ENCODE measurements around the gene ACP2. TPM values are rescaled to one million over a fixed set of nuclear protein-coding genes. Genes with fewer than 3 reads are reported as not detected.

The ACP2 gene
- total RNA-seq, 1 experiment from 2014 or later: 18.7 TPM

GRCh38 chr11:47234669-47235100, 13.9 kb downstream of the ACP2 start:
- H3K27ac Mint-ChIP-seq: peak overlapping the region; percentile 75; the same call in 1 of the 2 replicates
- no peak for DNase-seq (ENCODE audit: low spot score)
- no peaks in the 10 kb centered on the region for H3K27me3 Mint-ChIP-seq (ENCODE audit: low read depth)
- no peak for TF ChIP-seq NR2C2 (CRISPR knock-in tag; IDR thresholded peaks at IDR 0.05)
- TF ChIP-seq ATF3 (CRISPR knock-in tag; conservative IDR thresholded peaks at IDR 0.05): no peak
- TF ChIP-seq FOXK1 (CRISPR knock-in tag; IDR thresholded peaks at IDR 0.05): no peak
- no peak for TF ChIP-seq E2F5 (CRISPR knock-in tag; IDR thresholded peaks at IDR 0.05)
- TF ChIP-seq TP53 (CRISPR knock-in tag; IDR thresholded peaks at IDR 0.05): no peak
- TF ChIP-seq, protein P1, sequence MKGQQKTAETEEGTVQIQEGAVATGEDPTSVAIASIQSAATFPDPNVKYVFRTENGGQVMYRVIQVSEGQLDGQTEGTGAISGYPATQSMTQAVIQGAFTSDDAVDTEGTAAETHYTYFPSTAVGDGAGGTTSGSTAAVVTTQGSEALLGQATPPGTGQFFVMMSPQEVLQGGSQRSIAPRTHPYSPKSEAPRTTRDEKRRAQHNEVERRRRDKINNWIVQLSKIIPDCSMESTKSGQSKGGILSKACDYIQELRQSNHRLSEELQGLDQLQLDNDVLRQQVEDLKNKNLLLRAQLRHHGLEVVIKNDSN (CRISPR knock-in tag; IDR thresholded peaks at IDR 0.05): 0 out of 2 replicates have a peak, but pooled peaks have one; percentile 20
- TF ChIP-seq SOX15 (CRISPR knock-in tag; IDR thresholded peaks at IDR 0.05): no peak
- TF ChIP-seq, protein P2, sequence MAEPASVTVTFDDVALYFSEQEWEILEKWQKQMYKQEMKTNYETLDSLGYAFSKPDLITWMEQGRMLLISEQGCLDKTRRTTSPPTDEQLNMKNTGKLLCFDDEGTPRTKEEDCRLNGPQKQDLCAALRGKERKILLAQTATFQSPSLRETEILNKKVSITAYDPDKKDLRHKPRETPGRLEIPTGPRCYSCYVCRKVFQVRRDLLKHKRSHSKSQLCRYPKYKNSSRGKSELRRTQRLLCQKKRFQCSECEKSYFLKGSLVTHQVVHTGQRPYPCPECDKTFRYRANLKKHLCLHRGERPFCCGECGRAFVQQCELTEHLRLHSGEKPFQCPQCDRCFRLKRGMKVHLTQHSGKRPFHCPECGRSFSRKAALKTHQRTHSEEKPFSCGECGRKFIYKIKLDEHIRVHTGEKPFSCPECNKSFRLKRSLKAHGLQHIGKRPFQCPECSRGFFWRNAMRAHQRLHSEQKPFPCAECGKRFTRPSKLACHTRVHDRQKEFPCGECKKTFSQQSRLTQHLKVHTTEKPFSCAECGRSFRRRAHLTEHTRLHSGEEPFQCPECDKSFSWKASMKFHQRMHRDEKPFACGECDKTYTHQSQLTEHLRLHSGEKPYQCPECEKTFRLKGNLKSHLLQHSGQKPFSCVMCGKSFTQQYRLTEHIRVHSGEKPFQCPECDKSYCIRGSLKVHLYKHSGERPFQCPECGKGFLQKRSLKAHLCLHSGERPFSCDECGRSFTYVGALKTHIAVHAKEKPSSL (CRISPR knock-in tag; conservative IDR thresholded peaks at IDR 0.05): no peak
- H3K9me3 Mint-ChIP-seq: no peaks in the 10 kb centered on the region
- H3K4me3 Mint-ChIP-seq: no peak overlapping the region
- CTCF ChIA-PET: interaction anchor here (0.6 to 7.2 kb wide), 8 partner anchors 13 to 96 kb away, joined by 3 to 84 read pairs (median 4); partner anchors contain the start of genes ACP2, NR1H3 and PACSIN3
- H3K36me3 Mint-ChIP-seq: peaks cover 54% of the 10 kb centered on the region
- no peak for ATAC-seq
- H3K4me1 Mint-ChIP-seq: peaks cover 3% of the 10 kb centered on the region; the same call in 1 of the 2 replicates
- POLR2A ChIA-PET: interaction anchor here (1.4 to 2.5 kb wide), 3 partner anchors 14 to 50 kb away, joined by 4 to 17 read pairs (median 12); partner anchors contain the start of gene ACP2

DNA sequence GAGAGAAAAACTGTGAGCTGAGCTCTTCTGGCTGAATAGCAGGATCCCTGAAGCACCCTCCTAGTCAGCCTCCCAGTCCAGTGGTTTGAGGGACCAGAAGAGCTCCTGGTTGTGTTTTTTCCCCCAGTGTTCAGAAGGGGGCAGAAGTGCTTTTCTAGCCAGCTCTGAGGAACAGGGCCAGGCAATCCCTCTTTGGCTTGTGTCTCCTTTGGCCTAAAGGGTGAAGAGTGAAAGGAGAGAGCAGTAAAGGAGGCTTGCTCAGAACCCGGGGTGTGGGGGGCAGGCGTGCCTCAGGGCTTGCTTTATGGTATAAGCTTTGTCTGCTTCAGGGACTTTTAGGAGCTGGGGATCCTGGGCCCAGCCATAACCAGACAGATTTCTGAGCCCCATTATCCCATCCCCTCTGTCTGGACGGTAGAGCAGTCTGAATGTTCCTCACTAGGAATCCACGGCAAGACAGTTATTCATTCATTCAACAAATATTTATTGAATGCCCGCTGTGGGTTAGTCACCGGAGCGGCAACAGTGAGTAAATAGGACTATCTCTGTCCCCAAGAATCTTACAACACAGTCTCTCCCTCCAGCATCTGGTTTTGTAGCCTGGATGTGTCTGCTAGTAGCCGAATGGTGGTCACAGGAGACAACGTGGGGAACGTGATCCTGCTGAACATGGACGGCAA, 14.5 kb downstream of the ACP2 start:
- peak; percentile 22 for DNase-seq (ENCODE audit: low spot score)
- peak; percentile 86 for ATAC-seq
- ChIA-PET POLR2A (interaction anchor here (0.7 to 2.5 kb wide), 7 partner anchors 15 to 49 kb away, joined by 3 to 17 read pairs (median 4); partner anchors contain the start of genes ACP2 and DDB2), CTCF (interaction anchor here (0.6 to 7.2 kb wide), 26 partner anchors 8 to 220 kb away, joined by 3 to 84 read pairs (median 4); partner anchors contain the start of genes ACP2, DDB2, MYBPC3 and NR1H3)
- peaks cover 3% of the 10 kb centered on the region; the same call in 1 of the 2 replicates for H3K4me1 Mint-ChIP-seq
- no peaks in the 10 kb centered on the region for H3K9me3 Mint-ChIP-seq
- peaks cover 53% of the 10 kb centered on the region for H3K36me3 Mint-ChIP-seq
- H3K27ac Mint-ChIP-seq: peak overlapping the region; percentile 75
- H3K4me3 Mint-ChIP-seq: no peak overlapping the region
- no peaks in the 10 kb centered on the region for H3K27me3 Mint-ChIP-seq (ENCODE audit: low read depth)
- TF ChIP-seq RELA (CRISPR knock-in tag; IDR thresholded peaks at IDR 0.05; ENCODE audit: borderline replicate concordance) (no peak), NFATC4 (CRISPR knock-in tag; IDR thresholded peaks at IDR 0.05) (no peak), ZNF423 (CRISPR knock-in tag; IDR thresholded peaks at IDR 0.05) (no peak), ELF4 (CRISPR knock-in tag; IDR thresholded peaks at IDR 0.05; ENCODE audit: low read depth) (no peak), ZNF671 (CRISPR knock-in tag; IDR thresholded peaks at IDR 0.05) (no peak), ETV6 (CRISPR knock-in tag; IDR thresholded peaks at IDR 0.05) (no peak), FOXJ3 (CRISPR knock-in tag; IDR thresholded peaks at IDR 0.05; ENCODE audit: borderline replicate concordance) (no peak), PRRX2 (CRISPR knock-in tag; IDR thresholded peaks at IDR 0.05) (no peak), GTF2I (CRISPR knock-in tag; conservative IDR thresholded peaks at IDR 0.05) (no peak), NR3C1 (CRISPR knock-in tag; conservative IDR thresholded peaks at IDR 0.05; ENCODE audit: low read depth) (no peak), HMGA2 (CRISPR knock-in tag; IDR thresholded peaks at IDR 0.05) (no peak), NR2C2 (CRISPR knock-in tag; IDR thresholded peaks at IDR 0.05) (no peak)
- TF ChIP-seq, protein P2 (CRISPR knock-in tag; conservative IDR thresholded peaks at IDR 0.05): no peak
- TF ChIP-seq, protein P3, sequence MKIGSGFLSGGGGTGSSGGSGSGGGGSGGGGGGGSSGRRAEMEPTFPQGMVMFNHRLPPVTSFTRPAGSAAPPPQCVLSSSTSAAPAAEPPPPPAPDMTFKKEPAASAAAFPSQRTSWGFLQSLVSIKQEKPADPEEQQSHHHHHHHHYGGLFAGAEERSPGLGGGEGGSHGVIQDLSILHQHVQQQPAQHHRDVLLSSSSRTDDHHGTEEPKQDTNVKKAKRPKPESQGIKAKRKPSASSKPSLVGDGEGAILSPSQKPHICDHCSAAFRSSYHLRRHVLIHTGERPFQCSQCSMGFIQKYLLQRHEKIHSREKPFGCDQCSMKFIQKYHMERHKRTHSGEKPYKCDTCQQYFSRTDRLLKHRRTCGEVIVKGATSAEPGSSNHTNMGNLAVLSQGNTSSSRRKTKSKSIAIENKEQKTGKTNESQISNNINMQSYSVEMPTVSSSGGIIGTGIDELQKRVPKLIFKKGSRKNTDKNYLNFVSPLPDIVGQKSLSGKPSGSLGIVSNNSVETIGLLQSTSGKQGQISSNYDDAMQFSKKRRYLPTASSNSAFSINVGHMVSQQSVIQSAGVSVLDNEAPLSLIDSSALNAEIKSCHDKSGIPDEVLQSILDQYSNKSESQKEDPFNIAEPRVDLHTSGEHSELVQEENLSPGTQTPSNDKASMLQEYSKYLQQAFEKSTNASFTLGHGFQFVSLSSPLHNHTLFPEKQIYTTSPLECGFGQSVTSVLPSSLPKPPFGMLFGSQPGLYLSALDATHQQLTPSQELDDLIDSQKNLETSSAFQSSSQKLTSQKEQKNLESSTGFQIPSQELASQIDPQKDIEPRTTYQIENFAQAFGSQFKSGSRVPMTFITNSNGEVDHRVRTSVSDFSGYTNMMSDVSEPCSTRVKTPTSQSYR (CRISPR knock-in tag; IDR thresholded peaks at IDR 0.05): no peak
- TF ChIP-seq, protein P4, sequence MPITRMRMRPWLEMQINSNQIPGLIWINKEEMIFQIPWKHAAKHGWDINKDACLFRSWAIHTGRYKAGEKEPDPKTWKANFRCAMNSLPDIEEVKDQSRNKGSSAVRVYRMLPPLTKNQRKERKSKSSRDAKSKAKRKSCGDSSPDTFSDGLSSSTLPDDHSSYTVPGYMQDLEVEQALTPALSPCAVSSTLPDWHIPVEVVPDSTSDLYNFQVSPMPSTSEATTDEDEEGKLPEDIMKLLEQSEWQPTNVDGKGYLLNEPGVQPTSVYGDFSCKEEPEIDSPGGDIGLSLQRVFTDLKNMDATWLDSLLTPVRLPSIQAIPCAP (CRISPR knock-in tag; IDR thresholded peaks at IDR 0.05): no peak
